Breast epithelium (tissue), 4 donors: ENCODE measurements around the gene FTCD. TPM values are rescaled to one million over a fixed set of nuclear protein-coding genes. Genes with fewer than 3 reads are reported as not detected.

ENCODE experiments used
- DNase-seq, 2 donors: peaks; one replicate each; pipeline ENCODE4 v3.0.0-alpha.2; 2019; ENCODE audit warnings: low spot score in 2 of 2
- H3K27ac ChIP-seq, 2 donors: fragments of 200-600 bp; sonication (generic) in 1 of 2; one replicate each; pipeline ENCODE4 v1.5.1; 2016 to 2019; ENCODE audit warnings: mild to moderate bottlenecking in 1 of 2
- H3K27me3 ChIP-seq, 2 donors: fragments of 200-600 bp; sonication (generic) in 1 of 2; one replicate each; pipeline versions ENCODE4 v1.5.1 to v1.6.0; 2017 to 2019; ENCODE audit warnings: control low read depth in 1 of 2, mild to moderate bottlenecking in 1 of 2
- H3K36me3 ChIP-seq: fragments of 200-600 bp; one replicate; pipeline ENCODE4 v1.5.1; 2019
- H3K4me1 ChIP-seq, 2 donors: fragments of 200-600 bp; sonication (generic); one replicate each; pipeline ENCODE4 v1.5.1; 2016 to 2019; ENCODE audit warnings: control low read depth in 1 of 2
- H3K4me3 ChIP-seq, 3 donors: fragments of 200-600 bp; sonication (generic); 1 replicate in 2 of 3; 2 replicates in 1 of 3; pipeline ENCODE4 v1.5.1; 2016 to 2019; ENCODE audit warnings: mild to moderate bottlenecking in 3 of 3, moderate library complexity in 2 of 3
- H3K9me3 ChIP-seq, 2 donors: fragments of 200-600 bp; sonication (generic) in 1 of 2; one replicate each; pipeline ENCODE4 v1.5.1; 2016 to 2019; ENCODE audit warnings: control low read depth in 1 of 2
- POLR2A ChIP-seq: fragments of 450-650 bp; IDR thresholded peaks from one replicate; pipeline ENCODE4 v1.6.1; 2016; ENCODE audit warnings: antibody characterized with exemption, mild to moderate bottlenecking, moderate library complexity
- POLR2AphosphoS5 ChIP-seq, 3 donors: sonication (generic); formaldehyde crosslinking; IDR thresholded peaks; one replicate each; pipeline ENCODE4 v1.6.1; 2017; ENCODE audit warnings: antibody characterized with exemption in 3 of 3
- intact Hi-C: fragments of 100-400 bp; cut with DNase I; formaldehyde crosslinking; loops from one replicate; pipeline ENCODE4 v1.15.1; 2023; ENCODE audit warnings: low total_unique reads
- total RNA-seq, 3 donors: library from RNA; depleted of rRNA; stranded (reverse); fragments of >200 nt; gene quantifications; one replicate each; pipeline ENCODE4 v1.1.0, GENCODE V29; 2016
- TF ChIP-seq, protein P1 (sequence below), 3 donors: fragments of 450-650 bp; IDR thresholded peaks; one replicate each; pipeline ENCODE4 v1.5.1; 2016 to 2017; ENCODE audit warnings: antibody characterized with exemption in 3 of 3, mild to moderate bottlenecking in 3 of 3, moderate library complexity in 3 of 3

FTCD gene
- total RNA-seq, 3 donors from 2014 or later: 0.59 TPM; not detected in 2

- Histone ChIP-seq H3K4me3 (no peak overlapping the region), H3K27me3 (no peaks in the 10 kb centered on the region), H3K9me3 (no peaks in the 10 kb centered on the region), H3K27ac (peak overlapping the region; percentile 87 to 92), H3K36me3 (no peaks in the 10 kb centered on the region), H3K4me1 (peaks cover 13 to 17% of the 10 kb centered on the region in 2 donors)
- TF ChIP-seq, protein P1, sequence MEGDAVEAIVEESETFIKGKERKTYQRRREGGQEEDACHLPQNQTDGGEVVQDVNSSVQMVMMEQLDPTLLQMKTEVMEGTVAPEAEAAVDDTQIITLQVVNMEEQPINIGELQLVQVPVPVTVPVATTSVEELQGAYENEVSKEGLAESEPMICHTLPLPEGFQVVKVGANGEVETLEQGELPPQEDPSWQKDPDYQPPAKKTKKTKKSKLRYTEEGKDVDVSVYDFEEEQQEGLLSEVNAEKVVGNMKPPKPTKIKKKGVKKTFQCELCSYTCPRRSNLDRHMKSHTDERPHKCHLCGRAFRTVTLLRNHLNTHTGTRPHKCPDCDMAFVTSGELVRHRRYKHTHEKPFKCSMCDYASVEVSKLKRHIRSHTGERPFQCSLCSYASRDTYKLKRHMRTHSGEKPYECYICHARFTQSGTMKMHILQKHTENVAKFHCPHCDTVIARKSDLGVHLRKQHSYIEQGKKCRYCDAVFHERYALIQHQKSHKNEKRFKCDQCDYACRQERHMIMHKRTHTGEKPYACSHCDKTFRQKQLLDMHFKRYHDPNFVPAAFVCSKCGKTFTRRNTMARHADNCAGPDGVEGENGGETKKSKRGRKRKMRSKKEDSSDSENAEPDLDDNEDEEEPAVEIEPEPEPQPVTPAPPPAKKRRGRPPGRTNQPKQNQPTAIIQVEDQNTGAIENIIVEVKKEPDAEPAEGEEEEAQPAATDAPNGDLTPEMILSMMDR (IDR thresholded peaks at IDR 0.05): no peak
- no peak for TF ChIP-seq POLR2A
- TF ChIP-seq POLR2AphosphoS5 (IDR thresholded peaks at IDR 0.05): no peak
- intact Hi-C loops: no loop called here
- peak; percentile 16 to 49 for DNase-seq
Observed at GRCh38 chr21:46189959-46190490, 34.6 kb upstream of the FTCD start.

GRCh38 chr21:46189213-46189958, 34.0 kb upstream of the FTCD start:
- H3K4me3 ChIP-seq: no peak overlapping the region
- peak overlapping the region; percentile 87 to 92 for H3K27ac ChIP-seq
- H3K36me3 ChIP-seq: no peaks in the 10 kb centered on the region
- TF ChIP-seq, protein P1 (IDR thresholded peaks at IDR 0.05): no peak
- TF ChIP-seq POLR2A (no peak), POLR2AphosphoS5 (IDR thresholded peaks at IDR 0.05) (no peak)
- H3K27me3 ChIP-seq: no peaks in the 10 kb centered on the region
- peaks cover 13 to 17% of the 10 kb centered on the region in 2 donors for H3K4me1 ChIP-seq
- intact Hi-C loops: no loop called here
- peak; percentile 19 to 50 for DNase-seq
- H3K9me3 ChIP-seq: no peaks in the 10 kb centered on the region

- DNase-seq: peak; percentile 74 to 88
- no peaks in the 10 kb centered on the region for H3K27me3 ChIP-seq
- peak overlapping the region; percentile 87 to 92 for H3K27ac ChIP-seq
- H3K4me3 ChIP-seq: no peak overlapping the region
- no peaks in the 10 kb centered on the region for H3K36me3 ChIP-seq
- intact Hi-C loops: no loop called here
- no peaks in the 10 kb centered on the region for H3K9me3 ChIP-seq
- peaks cover 13 to 17% of the 10 kb centered on the region in 2 donors for H3K4me1 ChIP-seq
- TF ChIP-seq POLR2AphosphoS5 (IDR thresholded peaks at IDR 0.05): peak; percentile 42 to 62 (median 60)
- no peak for TF ChIP-seq POLR2A
- TF ChIP-seq, protein P1 (IDR thresholded peaks at IDR 0.05): no peak
Observed at GRCh38 chr21:46188226-46189212, 33.1 kb upstream of the FTCD start.

GRCh38 chr21:46187814-46188213, 32.4 kb upstream of the FTCD start:
- peaks cover 13 to 17% of the 10 kb centered on the region in 2 donors for H3K4me1 ChIP-seq
- no peaks in the 10 kb centered on the region for H3K27me3 ChIP-seq
- H3K9me3 ChIP-seq: no peaks in the 10 kb centered on the region
- TF ChIP-seq, protein P1 (IDR thresholded peaks at IDR 0.05): no peak
- TF ChIP-seq POLR2AphosphoS5 (IDR thresholded peaks at IDR 0.05) (no peak), POLR2A (no peak)
- H3K27ac ChIP-seq: peak overlapping the region; percentile 87 to 92
- H3K36me3 ChIP-seq: no peaks in the 10 kb centered on the region
- DNase-seq: peak in 1 of 2 donors; percentile 17
- H3K4me3 ChIP-seq: no peak overlapping the region
- intact Hi-C loops: no loop called here
